Neural crest cell (in vitro differentiated cells): ENCODE results near the gene HDAC9. TPM values are rescaled to one million over a fixed set of nuclear protein-coding genes. Genes with fewer than 3 reads are reported as not detected.

Experiments used
- DNase-seq: peaks from one replicate; pipeline ENCODE4 v3.0.0; 2021; ENCODE audit warnings: low read depth, mixed read lengths, low spot score
- H3K27ac Mint-ChIP-seq: one replicate; pipeline ENCODE4 v1.8.0; 2021; ENCODE audit warnings: mild to moderate bottlenecking, mixed read lengths; ENCODE audit not compliant: unreplicated experiment
- H3K27me3 Mint-ChIP-seq: 2 replicates; pipeline ENCODE4 v1.8.0; 2021; ENCODE audit warnings: low read depth, mild to moderate bottlenecking, mixed read lengths
- H3K36me3 Mint-ChIP-seq: 2 replicates; pipeline ENCODE4 v1.8.0; 2021; ENCODE audit warnings: low read depth, mild to moderate bottlenecking, mixed read lengths
- H3K4me1 Mint-ChIP-seq: 2 replicates; pipeline ENCODE4 v1.8.0; 2021; ENCODE audit warnings: mixed read lengths
- H3K4me3 Mint-ChIP-seq: one replicate; pipeline ENCODE4 v1.8.0; 2021; ENCODE audit warnings: mild to moderate bottlenecking, mixed read lengths
- H3K9me3 Mint-ChIP-seq: 2 replicates; pipeline ENCODE4 v1.8.0; 2021; ENCODE audit warnings: mixed read lengths
- CTCF ChIP-seq: fragments of 200-600 bp; sonication (generic); conservative IDR thresholded peaks from 2 replicates; pipeline ENCODE4 v1.5.0; 2021; ENCODE audit warnings: antibody characterized with exemption, mild to moderate bottlenecking
- total RNA-seq: library from RNA; stranded (reverse); gene quantifications from 2 replicates; pipeline ENCODE4 v1.2.1, GENCODE V29; 2021

Gene HDAC9
- total RNA-seq, 1 donor from 2014 or later: 32.3 TPM

- Mint-ChIP-seq H3K4me1 (peaks cover 16% of the 10 kb centered on the region), H3K9me3 (no peaks in the 10 kb centered on the region), H3K27ac (no peak overlapping the region), H3K4me3 (no peak overlapping the region), H3K36me3 (no peaks in the 10 kb centered on the region), H3K27me3 (no peaks in the 10 kb centered on the region)
- TF ChIP-seq CTCF: no peak
- no peak for DNase-seq
Observed at GRCh38 chr7:18828260-18828993, 332.9 kb downstream of the HDAC9 start.

- Mint-ChIP-seq H3K27ac (no peak overlapping the region), H3K9me3 (no peaks in the 10 kb centered on the region), H3K4me1 (peaks cover 16% of the 10 kb centered on the region), H3K4me3 (no peak overlapping the region), H3K27me3 (no peaks in the 10 kb centered on the region), H3K36me3 (no peaks in the 10 kb centered on the region)
- no peak for DNase-seq
- TF ChIP-seq CTCF: no peak
Observed at GRCh38 chr7:18828994-18829857, 333.7 kb downstream of the HDAC9 start.

GRCh38 chr7:18829858-18830285, 334.3 kb downstream of the HDAC9 start:
- Mint-ChIP-seq H3K36me3 (no peaks in the 10 kb centered on the region), H3K4me1 (peaks cover 21% of the 10 kb centered on the region), H3K4me3 (no peak overlapping the region), H3K27ac (no peak overlapping the region), H3K27me3 (no peaks in the 10 kb centered on the region), H3K9me3 (no peaks in the 10 kb centered on the region)
- no peak for DNase-seq
- TF ChIP-seq CTCF: no peak

GRCh38 chr7:18831419-18831818, 335.9 kb downstream of the HDAC9 start:
- H3K27ac Mint-ChIP-seq: no peak overlapping the region
- no peaks in the 10 kb centered on the region for H3K36me3 Mint-ChIP-seq

GRCh38 chr7:18831943-18832342, 336.4 kb downstream of the HDAC9 start:
- Mint-ChIP-seq H3K4me3 (no peak overlapping the region), H3K27me3 (no peaks in the 10 kb centered on the region), H3K36me3 (no peaks in the 10 kb centered on the region), H3K9me3 (no peaks in the 10 kb centered on the region), H3K4me1 (peaks cover 30% of the 10 kb centered on the region), H3K27ac (no peak overlapping the region)
- TF ChIP-seq CTCF: no peak
- DNase-seq: no peak

More at GRCh38 chr7:18831419-18831818, 335.9 kb downstream of the HDAC9 start:
- DNase-seq: no peak
- H3K9me3 Mint-ChIP-seq: no peaks in the 10 kb centered on the region
- peaks cover 30% of the 10 kb centered on the region for H3K4me1 Mint-ChIP-seq
- no peak for TF ChIP-seq CTCF
- H3K4me3 Mint-ChIP-seq: no peak overlapping the region
- no peaks in the 10 kb centered on the region for H3K27me3 Mint-ChIP-seq
